ENCODE results near the gene LRMDA. TPM values are rescaled to one million over a fixed set of nuclear protein-coding genes. Genes with fewer than 3 reads are reported as not detected.

The LRMDA gene
- total RNA-seq, 1 donor from 2014 or later: 0.19 TPM

DNA sequence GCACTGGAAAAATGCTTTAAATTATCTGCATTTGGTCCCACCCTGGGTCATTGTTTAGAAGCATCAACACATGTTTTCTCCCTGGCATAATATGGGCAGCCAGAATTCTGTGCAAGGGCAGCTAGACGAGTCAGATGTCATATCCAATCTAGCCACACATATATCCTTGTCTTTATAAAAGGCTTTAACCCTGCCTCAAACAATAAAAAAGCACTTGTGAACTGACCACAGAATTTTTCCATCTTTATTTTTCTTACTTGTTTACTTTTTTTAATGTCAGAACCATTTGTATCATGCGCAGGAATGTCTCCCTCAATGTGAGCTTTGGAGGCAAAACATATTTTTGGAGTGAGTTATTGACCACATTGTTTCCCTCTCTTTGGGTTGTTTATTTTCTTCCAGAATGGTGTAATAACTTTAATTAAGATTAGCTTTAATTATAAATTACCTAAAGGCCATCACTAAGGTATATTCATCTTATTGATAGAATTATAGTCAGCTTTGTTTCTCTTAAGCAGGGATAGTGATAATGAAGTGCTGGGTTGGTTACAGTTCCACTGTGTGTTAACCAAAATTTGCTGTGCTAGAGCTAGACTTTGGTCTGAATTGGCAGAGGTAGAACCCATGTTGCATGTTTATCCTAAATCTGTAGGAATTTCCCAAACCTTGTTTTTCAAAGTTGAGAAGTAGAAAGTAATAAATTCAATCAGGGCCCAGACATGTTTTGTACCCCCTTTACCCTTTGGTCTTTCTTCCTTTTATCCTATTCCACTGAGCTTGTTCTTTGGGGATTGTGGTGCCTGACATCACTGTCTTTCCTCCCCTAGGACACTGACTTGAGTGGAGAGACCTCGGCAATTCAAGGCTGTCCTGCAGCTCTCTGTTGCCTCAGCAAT is 1127.8 kb downstream of the LRMDA start:
- DNase-seq (ENCODE audit: extremely low spot score, unreplicated experiment): no peak
- Mint-ChIP-seq H3K4me3 (ENCODE audit: unreplicated experiment) (no peak overlapping the region), H3K9me3 (ENCODE audit: unreplicated experiment) (peaks cover 1% of the 10 kb centered on the region), H3K4me1 (ENCODE audit: unreplicated experiment) (peaks cover 47% of the 10 kb centered on the region), H3K27me3 (ENCODE audit: unreplicated experiment) (no peaks in the 10 kb centered on the region), H3K36me3 (ENCODE audit: unreplicated experiment) (peaks cover 2% of the 10 kb centered on the region), H3K27ac (ENCODE audit: unreplicated experiment) (peak overlapping the region; percentile 91)
- TF ChIP-seq, protein P1, sequence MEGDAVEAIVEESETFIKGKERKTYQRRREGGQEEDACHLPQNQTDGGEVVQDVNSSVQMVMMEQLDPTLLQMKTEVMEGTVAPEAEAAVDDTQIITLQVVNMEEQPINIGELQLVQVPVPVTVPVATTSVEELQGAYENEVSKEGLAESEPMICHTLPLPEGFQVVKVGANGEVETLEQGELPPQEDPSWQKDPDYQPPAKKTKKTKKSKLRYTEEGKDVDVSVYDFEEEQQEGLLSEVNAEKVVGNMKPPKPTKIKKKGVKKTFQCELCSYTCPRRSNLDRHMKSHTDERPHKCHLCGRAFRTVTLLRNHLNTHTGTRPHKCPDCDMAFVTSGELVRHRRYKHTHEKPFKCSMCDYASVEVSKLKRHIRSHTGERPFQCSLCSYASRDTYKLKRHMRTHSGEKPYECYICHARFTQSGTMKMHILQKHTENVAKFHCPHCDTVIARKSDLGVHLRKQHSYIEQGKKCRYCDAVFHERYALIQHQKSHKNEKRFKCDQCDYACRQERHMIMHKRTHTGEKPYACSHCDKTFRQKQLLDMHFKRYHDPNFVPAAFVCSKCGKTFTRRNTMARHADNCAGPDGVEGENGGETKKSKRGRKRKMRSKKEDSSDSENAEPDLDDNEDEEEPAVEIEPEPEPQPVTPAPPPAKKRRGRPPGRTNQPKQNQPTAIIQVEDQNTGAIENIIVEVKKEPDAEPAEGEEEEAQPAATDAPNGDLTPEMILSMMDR (IDR thresholded peaks at IDR 0.05): no peak

DNA sequence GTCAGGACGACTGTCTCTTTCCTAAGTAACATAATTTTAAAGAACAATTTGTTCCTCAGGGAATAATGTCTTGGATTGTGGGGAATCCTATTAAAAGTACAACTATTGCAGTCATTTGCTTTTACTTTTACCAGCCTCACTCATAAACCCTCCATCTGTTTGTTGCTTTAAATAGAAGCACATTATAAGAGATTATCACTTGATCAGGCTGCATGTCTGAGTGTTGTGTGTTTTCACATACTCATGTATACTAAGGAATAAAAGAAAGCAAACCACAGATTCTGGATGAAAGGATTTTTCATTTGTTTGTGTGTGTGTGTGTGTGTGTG is 1128.4 kb downstream of the LRMDA start:
- H3K27ac Mint-ChIP-seq (ENCODE audit: unreplicated experiment): peak overlapping the region; percentile 91
- no peak overlapping the region for H3K4me3 Mint-ChIP-seq (ENCODE audit: unreplicated experiment)
- H3K27me3 Mint-ChIP-seq (ENCODE audit: unreplicated experiment): no peaks in the 10 kb centered on the region
- H3K9me3 Mint-ChIP-seq (ENCODE audit: unreplicated experiment): peaks cover 7% of the 10 kb centered on the region
- H3K4me1 Mint-ChIP-seq (ENCODE audit: unreplicated experiment): peaks cover 45% of the 10 kb centered on the region
- H3K36me3 Mint-ChIP-seq (ENCODE audit: unreplicated experiment): peaks cover 2% of the 10 kb centered on the region
- DNase-seq (ENCODE audit: extremely low spot score, unreplicated experiment): no peak
- TF ChIP-seq, protein P1 (IDR thresholded peaks at IDR 0.05): no peak

DNA sequence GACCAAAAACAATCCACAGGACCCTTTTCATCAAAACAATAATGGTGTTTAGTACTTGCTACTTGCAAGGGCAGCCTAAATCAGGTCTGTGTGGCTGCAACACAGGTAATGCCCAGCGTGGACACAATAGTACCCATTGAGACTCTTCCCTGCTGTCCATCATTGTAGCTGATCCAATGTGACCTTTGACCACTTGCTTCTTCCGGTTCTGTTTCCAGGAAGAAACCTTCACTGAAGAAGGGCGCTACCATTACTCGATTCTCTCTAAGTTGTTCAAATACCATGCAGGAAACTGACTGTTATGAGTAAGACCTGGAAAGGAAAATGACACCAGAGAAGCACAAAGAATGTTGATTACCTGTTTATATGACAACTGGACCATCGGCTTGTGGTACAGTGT is 1128.9 kb downstream of the LRMDA start:
- TF ChIP-seq, protein P1 (IDR thresholded peaks at IDR 0.05): no peak
- Mint-ChIP-seq H3K4me3 (ENCODE audit: unreplicated experiment) (no peak overlapping the region), H3K36me3 (ENCODE audit: unreplicated experiment) (peaks cover 2% of the 10 kb centered on the region), H3K9me3 (ENCODE audit: unreplicated experiment) (peaks cover 8% of the 10 kb centered on the region), H3K27ac (ENCODE audit: unreplicated experiment) (peak overlapping the region; percentile 91), H3K27me3 (ENCODE audit: unreplicated experiment) (no peaks in the 10 kb centered on the region), H3K4me1 (ENCODE audit: unreplicated experiment) (peaks cover 45% of the 10 kb centered on the region)
- no peak for DNase-seq (ENCODE audit: extremely low spot score, unreplicated experiment)

DNA sequence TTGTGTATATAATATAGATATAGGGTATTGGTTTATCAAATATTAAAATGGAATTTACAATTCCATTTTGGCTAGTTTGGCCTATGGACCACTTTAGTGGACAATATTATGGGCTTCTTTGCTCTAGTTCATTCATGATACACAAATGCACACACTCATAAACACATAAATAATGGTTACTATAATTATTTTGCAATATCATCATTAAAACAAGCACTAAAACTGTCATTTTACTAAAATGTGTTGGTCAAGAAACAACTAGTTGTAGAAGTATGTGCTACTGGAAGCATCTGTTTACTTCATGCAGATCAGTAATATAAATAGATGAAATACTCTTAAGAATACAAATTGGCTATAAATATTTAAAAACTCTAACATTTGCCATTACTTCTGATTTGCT is 1131.9 kb downstream of the LRMDA start:
- Mint-ChIP-seq H3K36me3 (ENCODE audit: unreplicated experiment) (peaks cover 5% of the 10 kb centered on the region), H3K4me1 (ENCODE audit: unreplicated experiment) (peaks cover 28% of the 10 kb centered on the region), H3K4me3 (ENCODE audit: unreplicated experiment) (no peak overlapping the region), H3K9me3 (ENCODE audit: unreplicated experiment) (peaks cover 16% of the 10 kb centered on the region), H3K27ac (ENCODE audit: unreplicated experiment) (no peak overlapping the region), H3K27me3 (ENCODE audit: unreplicated experiment) (no peaks in the 10 kb centered on the region)
- DNase-seq (ENCODE audit: extremely low spot score, unreplicated experiment): no peak
- TF ChIP-seq, protein P1 (IDR thresholded peaks at IDR 0.05): no peak

DNA sequence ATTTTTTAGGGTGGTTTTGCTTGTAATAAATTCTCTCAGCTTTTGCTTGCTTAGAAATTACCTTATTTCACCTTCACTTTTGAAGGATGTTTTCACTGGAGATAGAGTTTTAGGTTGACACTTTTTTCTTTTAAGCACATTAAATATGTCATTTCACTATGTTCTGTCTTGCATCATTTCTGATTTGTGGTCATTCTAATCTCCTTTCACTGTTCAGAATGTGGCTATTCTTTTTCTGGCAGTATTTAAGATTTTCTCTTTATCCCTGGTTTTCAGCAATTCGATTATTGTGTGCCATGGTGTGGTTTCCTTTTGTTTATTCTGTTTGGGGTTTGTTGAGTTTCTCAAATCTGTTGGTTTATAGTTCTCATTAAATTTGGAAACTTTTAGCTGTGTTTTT is 1140.6 kb downstream of the LRMDA start:
- peaks cover 26% of the 10 kb centered on the region for H3K9me3 Mint-ChIP-seq (ENCODE audit: unreplicated experiment)
- DNase-seq (ENCODE audit: extremely low spot score, unreplicated experiment): no peak
- no peak overlapping the region for H3K4me3 Mint-ChIP-seq (ENCODE audit: unreplicated experiment)
- no peak overlapping the region for H3K27ac Mint-ChIP-seq (ENCODE audit: unreplicated experiment)
- no peaks in the 10 kb centered on the region for H3K4me1 Mint-ChIP-seq (ENCODE audit: unreplicated experiment)
- H3K27me3 Mint-ChIP-seq (ENCODE audit: unreplicated experiment): no peaks in the 10 kb centered on the region
- TF ChIP-seq, protein P1 (IDR thresholded peaks at IDR 0.05): no peak
- peaks cover 9% of the 10 kb centered on the region for H3K36me3 Mint-ChIP-seq (ENCODE audit: unreplicated experiment)
